H1 (cell line): ENCODE results near the gene HOXD11. TPM values are rescaled to one million over a fixed set of nuclear protein-coding genes. Genes with fewer than 3 reads are reported as not detected.

Experiments
- CTCF ChIA-PET: fragments of 300-600 bp; sonication (Branson Sonifier 250); formaldehyde crosslinking; loops from one replicate; lab custom pipeline; 2021; ENCODE audit not compliant: partially characterized antibody; lab: Charles Lee
- POLR2A ChIA-PET: fragments of 300-600 bp; sonication (Branson Sonifier 250); formaldehyde crosslinking; loops from one replicate; lab custom pipeline; 2021; ENCODE audit warnings: inconsistent platforms; ENCODE audit not compliant: partially characterized antibody; lab: Charles Lee
- DNase-seq, 2 experiments: peaks; one replicate each; pipeline versions ENCODE4 v3.0.0 to v3.0.0-alpha.2; 2010 to 2022; ENCODE audit warnings: low spot score in 2 of 2, low read depth in 1 of 2, mixed read lengths in 1 of 2
- FAIRE-seq: peaks from 2 replicates; lab custom pipeline; 2011; peaks lifted over from hg19 to GRCh38; lab: Jason Lieb, UNC
- H2AFZ ChIP-seq: 2 replicates; pipeline ENCODE4 v1.8.1; 2012; ENCODE audit warnings: low read length, inconsistent platforms
- H2AK5ac ChIP-seq: 2 replicates; pipeline ENCODE4 v1.6.1; 2013; ENCODE audit warnings: low read depth, low read length
- H2BK120ac ChIP-seq: replicated peaks from 2 replicates; pipeline ENCODE3; 2013; ENCODE audit warnings: low read depth, low read length, inconsistent platforms
- H2BK12ac ChIP-seq: 2 replicates; pipeline ENCODE4 v1.6.1; 2013; ENCODE audit warnings: low read depth, low read length
- H2BK15ac ChIP-seq: 2 replicates; pipeline ENCODE4 v1.6.1; 2013; ENCODE audit warnings: low read length
- H2BK20ac ChIP-seq: 2 replicates; pipeline ENCODE4 v1.6.1; 2013; ENCODE audit warnings: low read length
- H2BK5ac ChIP-seq: 2 replicates; pipeline ENCODE4 v1.6.1; 2013; ENCODE audit warnings: low read depth, low read length
- H3K14ac ChIP-seq: 2 replicates; pipeline ENCODE4 v1.6.1; 2013; ENCODE audit warnings: inconsistent platforms; ENCODE audit not compliant: insufficient read length
- H3K18ac ChIP-seq: 2 replicates; pipeline ENCODE4 v1.6.1; 2013; ENCODE audit warnings: low read length; ENCODE audit errors: extremely low read depth
- H3K23ac ChIP-seq: 2 replicates; pipeline ENCODE4 v1.6.1; 2013; ENCODE audit warnings: inconsistent platforms; ENCODE audit not compliant: insufficient read length
- H3K23me2 ChIP-seq: 2 replicates; pipeline ENCODE4 v1.6.1; 2013; ENCODE audit warnings: low read depth, low read length
- H3K27ac ChIP-seq: 2 replicates; pipeline ENCODE4 v1.6.1; 2011; ENCODE audit warnings: low read depth, low read length, inconsistent platforms
- H3K27me3 ChIP-seq, 4 experiments: replicated peaks in 1 of 4; 1 replicate in 1 of 4; 2 replicates in 3 of 4; pipeline versions ENCODE4 v1.6.1 to v1.8.1; 2011 to 2013; ENCODE audit warnings: low read length in 3 of 4, mild to moderate bottlenecking in 3 of 4, inconsistent platforms in 2 of 4, mixed read lengths in 2 of 4, moderate library complexity in 1 of 4; ENCODE audit not compliant: control insufficient read depth in 3 of 4, insufficient read depth in 3 of 4; ENCODE audit errors: extremely low read depth in 1 of 4
- H3K36me3 ChIP-seq, 4 experiments: 2 replicates each; pipeline versions ENCODE4 v1.6.1 to v1.8.1; 2011 to 2013; ENCODE audit warnings: mild to moderate bottlenecking in 4 of 4, low read length in 3 of 4, moderate library complexity in 2 of 4, control low read depth in 1 of 4, inconsistent platforms in 1 of 4; ENCODE audit not compliant: insufficient read depth in 4 of 4, control insufficient read depth in 2 of 4
- H3K4ac ChIP-seq: replicated peaks from 2 replicates; pipeline ENCODE3; 2013; ENCODE audit warnings: low read length, low read depth, mixed read lengths, inconsistent platforms; ENCODE audit not compliant: insufficient read length
- H3K4me1 ChIP-seq, 4 experiments: replicated peaks in 1 of 4; 1 replicate in 1 of 4; 2 replicates in 3 of 4; pipeline versions ENCODE4 v1.6.1 to v1.8.1; 2011 to 2013; ENCODE audit warnings: low read length in 3 of 4, inconsistent platforms in 2 of 4, mixed read lengths in 1 of 4; ENCODE audit not compliant: insufficient read depth in 4 of 4, control insufficient read depth in 3 of 4
- H3K4me2 ChIP-seq, 2 experiments: 2 replicates each; pipeline versions ENCODE4 v1.6.1 to v1.8.1; 2011 to 2013; ENCODE audit warnings: low read depth in 2 of 2, low read length in 2 of 2, control low read depth in 1 of 2, inconsistent platforms in 1 of 2, mild to moderate bottlenecking in 1 of 2; ENCODE audit not compliant: insufficient read depth in 1 of 2
- H3K4me3 ChIP-seq, 4 experiments: fragments of 200-600, 300-600 bp in 1 of 4; sonication (generic), shearing (Covaris generic), sonication (Bioruptor Twin) in 1 of 4; 2 replicates each; pipeline versions ENCODE4 v1.5.1 to v1.8.1; 2011 to 2016; ENCODE audit warnings: low read length in 4 of 4, low read depth in 3 of 4, control low read depth in 2 of 4, inconsistent platforms in 2 of 4, mild to moderate bottlenecking in 2 of 4, mixed read lengths in 1 of 4, moderate library complexity in 1 of 4; ENCODE audit not compliant: insufficient read depth in 2 of 4; ENCODE audit errors: extremely low read depth in 1 of 4
- H3K56ac ChIP-seq: replicated peaks from 2 replicates; pipeline ENCODE3; 2013; ENCODE audit warnings: low read depth, mild to moderate bottlenecking, mixed read lengths, low read length, inconsistent platforms; ENCODE audit not compliant: insufficient read length
- H3K79me1 ChIP-seq: 2 replicates; pipeline ENCODE4 v1.6.1; 2013; ENCODE audit warnings: low read depth, low read length, control low read depth
- H3K79me2 ChIP-seq, 2 experiments: 2 replicates each; pipeline versions ENCODE4 v1.6.1 to v1.8.1; 2012 to 2013; ENCODE audit warnings: low read length in 2 of 2, mild to moderate bottlenecking in 2 of 2, inconsistent platforms in 1 of 2; ENCODE audit not compliant: insufficient read depth in 2 of 2, control insufficient read depth in 1 of 2
- H3K9ac ChIP-seq, 4 experiments: replicated peaks in 1 of 4; 1 replicate in 1 of 4; 2 replicates in 3 of 4; pipeline versions ENCODE4 v1.6.1 to v1.8.1; 2011 to 2013; ENCODE audit warnings: low read depth in 3 of 4, low read length in 3 of 4, control low read depth in 2 of 4, mild to moderate bottlenecking in 2 of 4, moderate library complexity in 2 of 4, inconsistent platforms in 1 of 4; ENCODE audit errors: extremely low read depth in 1 of 4
- H3K9me3 ChIP-seq, 2 experiments: 2 replicates each; pipeline versions ENCODE4 v1.6.1 to v1.8.1; 2012 to 2013; ENCODE audit warnings: mild to moderate bottlenecking in 2 of 2, moderate library complexity in 2 of 2, control low read depth in 1 of 2, inconsistent platforms in 1 of 2, low read depth in 1 of 2, low read length in 1 of 2, mixed read lengths in 1 of 2; ENCODE audit not compliant: insufficient read depth in 2 of 2
- H4K20me1 ChIP-seq, 2 experiments: replicated peaks in 1 of 2; 2 replicates each; pipeline versions ENCODE3 to v1.8.1; 2011 to 2013; ENCODE audit warnings: inconsistent platforms in 2 of 2, low read length in 2 of 2, mild to moderate bottlenecking in 1 of 2; ENCODE audit not compliant: insufficient read depth in 2 of 2, control insufficient read depth in 1 of 2
- H4K5ac ChIP-seq: 2 replicates; pipeline ENCODE4 v1.6.1; 2013; ENCODE audit warnings: low read length, low read depth, mixed read lengths, inconsistent platforms; ENCODE audit not compliant: insufficient read length
- H4K8ac ChIP-seq: 2 replicates; pipeline ENCODE4 v1.8.0; 2013; ENCODE audit warnings: mild to moderate bottlenecking, moderate library complexity, low read length, inconsistent platforms; ENCODE audit not compliant: insufficient read depth; ENCODE audit errors: extremely low read depth
- H4K91ac ChIP-seq: replicated peaks from 2 replicates; pipeline ENCODE3; 2013; ENCODE audit warnings: low read length, mixed read lengths, inconsistent platforms; ENCODE audit not compliant: insufficient read length
- EZH2 ChIP-seq: fragments of 200-600 bp; sonication (generic); IDR thresholded peaks from 2 replicates; pipeline ENCODE4 v1.7.1; 2012; ENCODE audit warnings: low read depth, mild to moderate bottlenecking, moderate library complexity, low read length, inconsistent platforms; ENCODE audit not compliant: severe bottlenecking
- MAFK ChIP-seq: IDR thresholded peaks from 2 replicates; pipeline ENCODE4 v1.6.1; 2012; ENCODE audit warnings: low read depth, mild to moderate bottlenecking, improper control_type of control experiment, low read length
- SUZ12 ChIP-seq: fragments of 200-600 bp; sonication (generic); IDR thresholded peaks from 2 replicates; pipeline ENCODE4 v1.6.1; 2012; ENCODE audit warnings: mild to moderate bottlenecking, inconsistent platforms, low read length, moderate library complexity, mixed read lengths
- WGBS, 2 experiments: shearing (Covaris generic) in 1 of 2; methylation state at CpG; one replicate each; pipeline versions ENCODE4 v1.1.6 to v1.1.7; 2013 to 2015; ENCODE audit warnings: low lambda C conversion rate in 2 of 2, mixed read lengths in 2 of 2, inconsistent platforms in 1 of 2, low coverage in 1 of 2, missing lambda C conversion rate in 1 of 2; ENCODE audit not compliant: insufficient replicate concordance in 2 of 2, insufficient coverage in 1 of 2, insufficient read length in 1 of 2; ENCODE audit errors: extremely low coverage in 1 of 2, missing lambda C conversion rate in 1 of 2; 5-methylcytosine and 5-hydroxymethylcytosine counted together
- polyA plus RNA-seq, 7 experiments: library from polyadenylated mRNA; depleted of rRNA in 3 of 7; stranded (reverse) in 5 of 7; unstranded in 2 of 7; fragments of >200 nt in 5 of 7; fragments of 200-250 nt in 2 of 7; gene quantifications; 1 replicate in 5 of 7; 2 replicates in 1 of 7; 4 replicates in 1 of 7; pipeline versions ENCODE4 v1.2.1 to v1.2.3, GENCODE V29; 2011 to 2013; ENCODE audit warnings: missing spikeins in 2 of 7, mixed read lengths in 2 of 7
- total RNA-seq: library from RNA; stranded (reverse); fragmentation: NEBNext Ultra II Directional; extraction: Animal tissue kit (Norgen Biotek cat#: 25700); gene quantifications from 2 replicates; pipeline ENCODE4 v1.2.1, GENCODE V29; 2021
- TF ChIP-seq, protein P1 (sequence below): IDR thresholded peaks from 2 replicates; pipeline ENCODE4 v1.6.1; 2012; ENCODE audit warnings: inconsistent platforms

Gene HOXD11
- total and polyA plus RNA-seq, 2 of the 8 experiments (the other 6 are each of a cell fraction or from before 2014, with no cell fraction given), result not detected

DNA sequence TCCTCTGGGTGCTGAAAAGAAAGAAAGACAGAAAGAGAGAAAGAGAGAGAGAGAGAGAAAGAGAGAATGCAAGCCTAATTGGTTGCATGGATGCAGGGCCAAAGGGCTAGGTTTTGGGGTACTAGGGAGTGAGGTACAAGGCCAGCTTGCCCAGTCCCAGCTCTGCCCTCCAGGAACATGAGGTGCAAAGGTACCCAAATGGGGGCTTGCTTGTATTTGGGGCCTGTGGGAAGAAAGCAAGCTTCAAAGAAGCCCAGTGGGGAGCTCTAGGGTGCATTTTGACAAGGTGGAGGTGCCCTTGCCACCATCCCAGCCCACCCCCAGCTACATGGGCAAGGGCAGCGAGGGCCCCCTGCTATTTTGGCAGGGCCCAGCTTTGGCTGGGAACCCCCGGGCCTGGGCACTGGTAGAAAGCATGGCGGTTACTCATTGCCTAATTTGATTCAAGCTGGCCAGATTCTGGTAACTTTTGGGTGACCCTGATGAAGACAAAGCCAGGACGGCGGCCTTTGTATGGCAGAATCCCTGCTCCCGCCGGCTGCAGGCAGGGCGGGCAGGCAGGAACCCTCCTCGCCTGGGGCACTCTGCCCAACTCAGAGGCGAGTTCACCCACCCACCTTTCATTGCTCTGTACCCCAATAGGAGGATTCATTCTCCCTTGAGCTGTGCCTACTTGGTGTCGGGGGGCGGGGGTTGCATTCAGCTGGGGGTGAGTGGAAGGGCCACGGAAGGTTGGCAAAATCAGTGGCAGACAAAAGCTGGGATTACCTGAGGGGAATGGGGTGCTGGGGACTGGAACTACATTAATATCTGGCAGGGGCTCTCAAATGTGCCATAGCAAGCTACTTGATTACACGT is 43.7 kb downstream of the HOXD11 start:
- Histone ChIP-seq H2AK5ac (no peak overlapping the region), H4K5ac (no peak overlapping the region), H3K18ac (no peak overlapping the region), H3K14ac (no peak overlapping the region), H3K4me2 (peak overlapping the region in 1 of 2 experiments; percentile 48; a peak in 1 of 4 replicates), H3K4me1 (peaks cover 0 to 10% (median 2%) of the 10 kb centered on the region in 4 experiments; a peak in 4 of 7 replicates), H2BK20ac (no peak overlapping the region), H4K91ac (no peak overlapping the region), H2BK15ac (no peak overlapping the region), H3K79me1 (no peaks in the 10 kb centered on the region), H4K8ac (no peak overlapping the region), H3K23ac (no peak overlapping the region), H3K4me3 (no peak overlapping the region), H3K79me2 (no peaks in the 10 kb centered on the region), H2BK120ac (no peak overlapping the region), H3K23me2 (peaks cover 2% of the 10 kb centered on the region; the same call in 1 of the 2 replicates), H3K4ac (no peak overlapping the region), H3K36me3 (peaks cover 0 to 11% (median 0%) of the 10 kb centered on the region in 4 experiments; a peak in 1 of 8 replicates), H3K27me3 (peaks cover 98 to 100% (median 100%) of the 10 kb centered on the region in 4 experiments), H2AFZ (no peak overlapping the region), H3K27ac (no peak overlapping the region), H3K9me3 (no peaks in the 10 kb centered on the region), H2BK12ac (no peak overlapping the region), H3K56ac (no peak overlapping the region), H4K20me1 (peaks cover 13 to 44% of the 10 kb centered on the region in 2 experiments), H3K9ac (no peak overlapping the region), H2BK5ac (no peak overlapping the region)
- WGBS, 2 experiments, result 20% methylated on average over 14 of the region's 14 CpGs; no CpG with 5 or more reads in 1 of the 2 experiments
- FAIRE-seq (no peak), DNase-seq (no peak)
- TF ChIP-seq, protein P1, sequence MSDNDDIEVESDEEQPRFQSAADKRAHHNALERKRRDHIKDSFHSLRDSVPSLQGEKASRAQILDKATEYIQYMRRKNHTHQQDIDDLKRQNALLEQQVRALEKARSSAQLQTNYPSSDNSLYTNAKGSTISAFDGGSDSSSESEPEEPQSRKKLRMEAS, result no peak
- TF ChIP-seq EZH2, result peak; percentile 14
- no peak for TF ChIP-seq MAFK
- TF ChIP-seq SUZ12, result peak; percentile 68; the same call in 1 of the 2 replicates
- POLR2A ChIA-PET, result interaction anchor here (0.7 to 1.3 kb wide), 2 partner anchors 11 to 46 kb away, joined by 3 read pairs; no protein-coding TSS in a partner anchor
- CTCF ChIA-PET, result interaction anchor here (0.9 to 4.4 kb wide), 12 partner anchors 11 to 404 kb away, joined by 3 to 36 read pairs (median 7); no protein-coding TSS in a partner anchor
